ENCODE data around the gene PLEK2.
"Not testable (repeated sequence)": the region's sequence is repeated elsewhere in the genome, so short reads cannot be mapped to it uniquely, and the experiment has no call there.

PLEK2 gene

GRCh38 chr14:67411820-67412421, at the start of gene PLEK2:
Gene PLEK2, minus strand, starts transcription at chr14:67412165. Its CDS starts 106 bp downstream, at chr14:67412059.
- Mint-ChIP-seq H3K27ac (no peak within 1 kb of the TSS), H3K4me3 (peak within 1 kb of the TSS; percentile 66), H3K27me3 (no peaks in the 10 kb centered on the region), H3K9me3 (no peaks in the 10 kb centered on the region), H3K4me1 (peaks cover 13% of the 10 kb centered on the region), H3K36me3 (no peaks in the 10 kb centered on the region)

GRCh38 chr14:67461341-67461985, 49.5 kb upstream of the PLEK2 start:
- Mint-ChIP-seq H3K9me3 (no peaks in the 10 kb centered on the region), H3K4me1 (peaks cover 25% of the 10 kb centered on the region), H3K27me3 (no peaks in the 10 kb centered on the region), H3K36me3 (no peaks in the 10 kb centered on the region), H3K4me3 (no peak overlapping the region), H3K27ac (no peak overlapping the region)

GRCh38 chr14:67459336-67459735, 47.4 kb upstream of the PLEK2 start:
- no peak overlapping the region for H3K4me3 Mint-ChIP-seq
- H3K9me3 Mint-ChIP-seq = no peaks in the 10 kb centered on the region
- H3K27me3 Mint-ChIP-seq = no peaks in the 10 kb centered on the region
- peaks cover 8% of the 10 kb centered on the region for H3K4me1 Mint-ChIP-seq
- no peak overlapping the region for H3K27ac Mint-ChIP-seq
- no peaks in the 10 kb centered on the region for H3K36me3 Mint-ChIP-seq

DNA sequence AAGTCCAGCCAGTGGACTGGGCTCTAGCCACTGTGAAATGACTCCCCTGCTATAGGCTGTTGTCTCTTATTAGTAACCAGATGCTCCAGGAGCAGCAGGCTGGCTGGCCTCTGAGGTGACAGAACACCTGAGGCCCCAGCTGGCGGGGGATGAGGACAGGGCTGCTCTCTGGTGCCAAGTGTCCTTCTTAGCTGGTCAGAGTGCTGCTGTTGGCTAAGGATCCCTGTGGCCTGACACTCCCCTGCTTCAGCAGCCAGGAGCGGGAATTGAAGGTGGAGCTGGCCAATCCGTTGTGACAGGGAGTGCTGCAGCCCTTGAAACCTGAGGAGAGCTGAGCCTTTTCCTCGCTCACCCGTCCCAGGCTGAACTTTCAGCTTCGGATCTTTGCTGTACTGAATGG, 45.8 kb upstream of the PLEK2 start:
- Mint-ChIP-seq H3K4me3 (no peak overlapping the region), H3K9me3 (no peaks in the 10 kb centered on the region), H3K36me3 (no peaks in the 10 kb centered on the region), H3K4me1 (no peaks in the 10 kb centered on the region), H3K27ac (no peak overlapping the region), H3K27me3 (no peaks in the 10 kb centered on the region)

DNA sequence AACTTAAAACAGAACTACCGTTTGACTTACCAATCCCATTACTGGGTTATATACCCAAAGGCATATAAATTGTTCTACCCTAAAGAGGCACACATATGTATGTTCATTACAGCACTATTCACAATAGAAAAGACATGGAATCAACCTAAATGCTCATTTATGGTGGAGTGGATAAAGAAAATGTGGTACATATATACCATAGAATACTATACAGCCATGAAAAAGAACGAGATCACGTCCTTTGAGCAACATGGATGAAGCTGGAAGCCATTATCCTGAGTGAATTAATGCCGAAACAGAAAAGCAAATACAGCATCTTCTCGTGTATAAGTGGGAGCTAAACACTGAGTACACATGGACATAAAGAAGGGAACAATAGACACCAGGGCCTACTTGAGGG, 44.8 kb upstream of the PLEK2 start:
- H3K4me1 Mint-ChIP-seq = no peaks in the 10 kb centered on the region
- H3K36me3 Mint-ChIP-seq = no peaks in the 10 kb centered on the region
- no peak overlapping the region for H3K4me3 Mint-ChIP-seq
- no peaks in the 10 kb centered on the region for H3K9me3 Mint-ChIP-seq
- no peak overlapping the region for H3K27ac Mint-ChIP-seq
- no peaks in the 10 kb centered on the region for H3K27me3 Mint-ChIP-seq

- no peaks in the 10 kb centered on the region for H3K27me3 Mint-ChIP-seq
- H3K4me1 Mint-ChIP-seq = no peaks in the 10 kb centered on the region
- H3K4me3 Mint-ChIP-seq = no peak overlapping the region
- H3K9me3 Mint-ChIP-seq = no peaks in the 10 kb centered on the region
- no peak overlapping the region for H3K27ac Mint-ChIP-seq
- H3K36me3 Mint-ChIP-seq = peaks cover 5% of the 10 kb centered on the region
These were observed 41.8 kb upstream of the PLEK2 start for GRCh38 chr14:67453575-67454300.

DNA sequence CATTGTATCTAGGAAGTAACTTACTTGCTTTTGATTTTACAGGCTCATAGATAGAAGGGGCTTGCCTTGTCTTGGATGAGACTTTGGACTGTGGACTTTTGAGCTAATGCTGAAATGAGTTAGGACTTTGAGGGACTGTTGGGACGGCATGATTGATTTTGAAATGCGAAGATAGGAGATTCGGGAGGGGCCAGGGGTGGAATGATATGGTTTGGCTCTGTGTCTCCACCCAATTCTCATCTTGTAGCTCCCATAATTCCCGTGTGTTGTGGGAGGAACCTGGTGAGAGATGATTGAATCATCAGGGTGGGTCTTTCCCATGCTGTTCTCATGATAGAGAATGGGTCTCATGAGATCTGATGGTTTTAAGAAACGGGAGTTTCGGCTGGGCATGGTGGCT, 39.7 kb upstream of the PLEK2 start:
- H3K4me3 Mint-ChIP-seq, H3K27ac Mint-ChIP-seq, H3K36me3 Mint-ChIP-seq, H3K27me3 Mint-ChIP-seq, H3K4me1 Mint-ChIP-seq, H3K9me3 Mint-ChIP-seq: not testable (repeated sequence)

- Mint-ChIP-seq H3K9me3 (no peaks in the 10 kb centered on the region), H3K4me3 (no peak overlapping the region), H3K36me3 (peaks cover 5% of the 10 kb centered on the region), H3K27me3 (no peaks in the 10 kb centered on the region), H3K4me1 (no peaks in the 10 kb centered on the region), H3K27ac (no peak overlapping the region)
These were observed 37.1 kb upstream of the PLEK2 start for GRCh38 chr14:67449096-67449495.

- no peak overlapping the region for H3K4me3 Mint-ChIP-seq
These were observed 35.0 kb upstream of the PLEK2 start for GRCh38 chr14:67447033-67447381.

DNA sequence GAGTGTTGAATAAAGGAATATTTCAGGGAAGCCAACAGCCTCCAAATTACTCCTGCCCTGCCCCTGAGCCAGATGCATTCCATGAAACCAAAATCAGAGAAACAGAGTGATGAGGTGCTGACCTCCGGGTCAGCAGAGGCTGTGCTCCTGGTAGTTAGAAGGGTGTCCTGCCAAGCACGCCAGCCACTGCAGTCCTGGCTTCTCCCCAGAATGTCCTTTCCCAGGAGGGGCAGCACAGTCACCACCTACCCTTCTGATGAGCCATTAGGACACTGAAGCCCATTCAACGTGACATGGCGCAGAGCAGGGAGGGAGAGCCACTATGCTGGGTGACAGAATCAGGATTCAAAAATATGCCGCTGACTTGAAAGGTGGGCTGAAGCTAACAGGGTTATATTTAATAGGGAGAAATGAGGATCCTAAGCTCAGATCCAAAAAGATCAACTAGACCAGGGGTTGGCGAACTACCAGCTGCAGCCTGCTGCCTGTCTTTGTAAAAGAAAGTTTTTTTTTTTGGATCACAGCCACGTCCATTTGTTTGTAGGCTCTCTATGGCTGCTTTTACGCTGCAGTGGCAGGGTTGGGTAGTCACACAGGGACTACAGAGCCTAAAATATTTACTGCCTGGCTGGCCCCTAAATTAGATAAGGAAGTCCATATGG, 34.5 kb upstream of the PLEK2 start:
- Mint-ChIP-seq H3K36me3 (peaks cover 5% of the 10 kb centered on the region), H3K9me3 (no peaks in the 10 kb centered on the region), H3K27ac (no peak overlapping the region), H3K27me3 (no peaks in the 10 kb centered on the region), H3K4me1 (no peaks in the 10 kb centered on the region), H3K4me3 (no peak overlapping the region)

More at GRCh38 chr14:67447033-67447381, 35.0 kb upstream of the PLEK2 start:
- H3K9me3 Mint-ChIP-seq = no peaks in the 10 kb centered on the region
- H3K27ac Mint-ChIP-seq = no peak overlapping the region
- no peaks in the 10 kb centered on the region for H3K4me1 Mint-ChIP-seq
- peaks cover 5% of the 10 kb centered on the region for H3K36me3 Mint-ChIP-seq
- H3K27me3 Mint-ChIP-seq = no peaks in the 10 kb centered on the region

GRCh38 chr14:67444395-67444794, 32.4 kb upstream of the PLEK2 start:
- Mint-ChIP-seq H3K27ac (no peak overlapping the region), H3K27me3 (no peaks in the 10 kb centered on the region), H3K9me3 (no peaks in the 10 kb centered on the region), H3K36me3 (no peaks in the 10 kb centered on the region), H3K4me1 (no peaks in the 10 kb centered on the region), H3K4me3 (no peak overlapping the region)

DNA sequence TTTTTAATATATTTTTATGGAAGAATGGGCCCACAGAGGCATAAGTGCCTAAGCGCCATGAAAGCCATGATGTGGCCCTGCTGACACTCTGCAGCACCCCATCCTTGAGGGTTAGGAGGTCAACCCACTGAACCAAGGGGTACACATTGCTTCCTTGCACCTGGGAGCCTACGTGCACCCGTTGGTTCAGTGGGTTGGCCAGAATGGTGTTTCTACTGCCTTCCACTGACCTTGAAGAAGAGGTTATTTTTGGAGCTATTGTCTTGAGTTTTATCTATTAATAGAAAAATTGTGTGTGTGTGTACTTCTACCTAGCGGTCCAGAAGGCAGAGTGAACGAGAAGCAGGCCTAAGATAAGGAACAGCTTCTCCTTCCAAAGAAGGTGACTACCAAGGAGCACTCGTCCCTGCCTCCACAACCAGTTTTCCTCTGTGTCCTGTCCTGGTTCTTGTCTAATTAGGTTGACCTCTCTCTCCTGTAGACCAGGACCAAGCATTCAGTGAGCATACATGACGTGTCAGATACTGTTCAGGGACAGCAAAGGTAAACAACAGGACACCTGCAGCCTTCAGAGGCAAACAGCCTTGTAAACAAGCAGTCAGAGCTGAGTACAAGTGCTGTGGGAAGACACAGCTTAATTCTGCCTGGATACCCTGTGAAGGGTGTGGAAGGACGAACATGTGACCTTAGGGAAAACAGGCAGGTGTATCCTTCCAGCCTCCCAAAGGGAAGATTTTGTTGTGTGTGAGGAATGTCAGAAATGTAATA, 30.4 kb upstream of the PLEK2 start:
- Mint-ChIP-seq H3K36me3 (no peaks in the 10 kb centered on the region), H3K27me3 (no peaks in the 10 kb centered on the region), H3K4me3 (no peak overlapping the region), H3K9me3 (no peaks in the 10 kb centered on the region), H3K27ac (no peak overlapping the region), H3K4me1 (no peaks in the 10 kb centered on the region)

- H3K4me3 Mint-ChIP-seq = no peak overlapping the region
- H3K4me1 Mint-ChIP-seq = no peaks in the 10 kb centered on the region
- H3K36me3 Mint-ChIP-seq = no peaks in the 10 kb centered on the region
- H3K9me3 Mint-ChIP-seq = no peaks in the 10 kb centered on the region
- no peak overlapping the region for H3K27ac Mint-ChIP-seq
- peaks cover 2% of the 10 kb centered on the region for H3K27me3 Mint-ChIP-seq
These were observed 29.7 kb upstream of the PLEK2 start for GRCh38 chr14:67441672-67442071.

DNA sequence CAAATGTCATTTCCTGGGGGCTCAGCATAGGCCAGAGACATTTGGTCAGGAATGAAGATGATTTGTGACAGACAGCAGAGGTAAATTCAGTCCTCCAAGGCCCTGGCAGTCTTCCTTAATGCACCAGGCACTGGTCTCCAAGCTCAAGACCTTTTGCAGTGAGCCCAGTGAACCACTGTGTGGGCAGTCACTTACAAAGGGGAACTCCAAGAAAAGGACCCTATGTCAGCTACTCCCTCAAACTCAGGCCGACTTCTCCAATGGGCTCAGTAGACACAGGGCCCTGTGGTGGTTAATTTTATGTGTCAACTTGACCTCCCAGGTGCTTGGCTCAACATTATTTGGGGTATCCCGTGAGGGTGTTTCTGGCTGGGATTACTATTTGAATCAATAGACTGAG, 29.3 kb upstream of the PLEK2 start:
- H3K4me1 Mint-ChIP-seq = no peaks in the 10 kb centered on the region
- H3K27me3 Mint-ChIP-seq = peaks cover 2% of the 10 kb centered on the region
- H3K36me3 Mint-ChIP-seq = no peaks in the 10 kb centered on the region
- H3K4me3 Mint-ChIP-seq = no peak overlapping the region
- no peaks in the 10 kb centered on the region for H3K9me3 Mint-ChIP-seq
- no peak overlapping the region for H3K27ac Mint-ChIP-seq

DNA sequence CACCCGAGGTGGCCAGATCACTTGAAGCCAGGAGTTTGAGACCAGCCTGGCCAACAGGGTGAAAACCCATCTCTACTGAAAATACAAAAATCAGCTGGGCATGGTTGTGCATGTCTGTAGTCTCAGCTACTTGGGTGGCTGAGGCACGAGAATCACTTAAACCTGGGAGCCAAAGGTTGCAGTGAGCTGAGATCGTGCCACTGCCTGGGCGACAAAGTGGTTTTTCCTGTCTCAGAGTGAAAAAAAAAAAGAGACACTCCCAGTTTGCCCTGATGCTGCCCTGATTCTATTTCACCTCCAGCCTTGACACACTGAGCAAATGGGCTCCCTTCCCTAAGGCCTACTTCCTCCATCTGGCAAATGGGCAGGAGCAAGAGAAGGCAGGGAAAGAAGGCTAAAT, 28.5 kb upstream of the PLEK2 start:
- H3K9me3 Mint-ChIP-seq = no peaks in the 10 kb centered on the region
- no peak overlapping the region for H3K27ac Mint-ChIP-seq
- no peaks in the 10 kb centered on the region for H3K36me3 Mint-ChIP-seq
- peaks cover 2% of the 10 kb centered on the region for H3K27me3 Mint-ChIP-seq
- H3K4me1 Mint-ChIP-seq = no peaks in the 10 kb centered on the region
- H3K4me3 Mint-ChIP-seq = no peak overlapping the region

All from activated naive CD4-positive, alpha-beta T cell treated with anti-CD3 and anti-CD28 coated beads, Interleukin-2, amount 50 U/mL, for 24 hours (primary cell).